Activated T-cell treated with anti-CD3 and anti-CD28 coated beads, Interleukin-2, amount 50 U/mL, for 48 hours (primary cell): ENCODE data around the gene THSD8.

Experiments
- DNase-seq, 2 experiments: peaks; one replicate each; pipeline ENCODE4 v3.0.0-alpha.2; 2020

The THSD8 gene

GRCh38 chr19:12801466-12802266 lies at the start of gene THSD8, which contains the start of gene PRDX2:
Gene THSD8 (plus strand): TSS chr19:12802069. CDS start chr19:12802072, 3 bp downstream.
Gene PRDX2 (minus strand): TSS chr19:12801800. CDS start chr19:12801261, 539 bp downstream.
- DNase-seq: peak; percentile 82 to 86

- DNase-seq: no peak
These were observed 47.2 kb upstream of the THSD8 start for GRCh38 chr19:12754465-12755196.

GRCh38 chr19:12756150-12756883 lies 45.6 kb upstream of the THSD8 start:
- DNase-seq: no peak

DNA sequence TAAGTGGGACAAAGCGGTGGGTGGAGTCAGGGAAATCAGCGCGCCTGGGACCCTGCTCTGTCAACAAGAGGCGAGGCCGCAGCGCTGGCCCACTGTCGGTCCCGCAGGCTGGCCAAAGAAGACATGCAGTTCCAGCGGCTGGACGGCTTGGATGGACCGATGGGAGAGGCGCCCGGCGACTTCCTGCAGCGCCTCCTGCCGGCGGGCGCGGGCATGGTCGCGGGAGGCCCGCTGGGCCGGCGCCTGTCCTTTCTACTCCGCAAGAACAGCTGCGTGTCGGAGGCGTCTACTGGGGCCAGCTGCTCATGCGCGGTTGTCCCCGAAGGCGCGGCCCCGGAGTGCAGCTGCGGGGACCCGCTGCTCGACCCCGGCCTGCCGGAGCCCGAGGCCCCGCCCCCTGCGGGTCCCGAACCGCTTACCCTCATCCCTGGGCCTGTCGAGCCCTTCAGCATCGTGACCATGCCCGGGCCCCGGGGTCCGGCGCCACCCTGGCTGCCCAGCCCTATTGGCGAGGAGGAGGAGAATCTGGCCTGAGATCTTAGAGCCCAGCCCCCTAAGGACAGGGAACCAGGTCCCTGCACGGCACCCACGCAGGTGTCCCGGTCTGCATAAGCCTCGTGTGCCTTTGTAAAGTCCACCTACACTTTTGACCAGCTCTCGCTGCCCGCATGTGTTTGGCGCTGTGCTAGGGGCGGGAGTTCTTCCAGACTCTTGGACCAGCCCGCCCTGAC lies 44.2 kb upstream of the THSD8 start:
- DNase-seq: peak; percentile 82 to 86

DNA sequence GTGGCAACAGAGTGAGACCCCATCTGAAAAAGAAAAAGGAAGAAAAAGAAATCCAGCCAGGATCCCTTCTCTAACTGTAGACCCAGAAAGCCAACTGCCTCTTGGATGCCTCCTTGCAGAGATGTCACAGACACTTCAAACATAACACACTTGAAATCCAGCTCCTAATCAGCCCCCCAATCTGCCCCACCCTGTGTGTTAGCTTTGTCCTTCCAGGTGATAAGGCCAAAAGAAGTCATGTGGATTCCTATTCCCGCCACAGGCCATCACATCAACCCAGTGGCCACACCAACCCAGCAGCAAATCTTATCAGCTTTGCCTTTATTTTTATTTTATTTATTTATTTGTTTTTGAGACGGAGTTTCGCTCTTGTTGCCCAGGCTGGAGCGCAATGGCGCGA lies 42.2 kb upstream of the THSD8 start:
- DNase-seq: no peak

DNA sequence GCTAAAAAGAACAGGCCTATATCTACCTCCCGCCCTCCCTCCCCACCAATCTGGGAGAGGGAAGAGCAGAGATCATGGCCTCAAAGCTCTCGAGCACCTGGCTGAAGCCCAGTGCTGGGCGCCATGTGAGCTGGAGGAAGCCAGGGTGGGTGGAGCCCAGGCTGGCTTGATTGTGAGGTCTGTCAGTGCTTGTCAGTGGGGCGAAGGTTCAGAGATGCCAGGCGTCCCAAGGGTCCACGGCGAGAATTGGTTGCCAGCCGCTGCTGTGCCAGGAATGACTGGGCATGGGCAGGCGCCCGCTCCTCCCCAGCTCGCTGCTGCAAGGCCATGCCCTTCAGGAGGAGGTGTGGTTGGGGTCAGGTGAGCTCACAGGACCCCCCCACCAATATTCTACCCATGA lies 38.8 kb upstream of the THSD8 start:
- DNase-seq: no peak

DNA sequence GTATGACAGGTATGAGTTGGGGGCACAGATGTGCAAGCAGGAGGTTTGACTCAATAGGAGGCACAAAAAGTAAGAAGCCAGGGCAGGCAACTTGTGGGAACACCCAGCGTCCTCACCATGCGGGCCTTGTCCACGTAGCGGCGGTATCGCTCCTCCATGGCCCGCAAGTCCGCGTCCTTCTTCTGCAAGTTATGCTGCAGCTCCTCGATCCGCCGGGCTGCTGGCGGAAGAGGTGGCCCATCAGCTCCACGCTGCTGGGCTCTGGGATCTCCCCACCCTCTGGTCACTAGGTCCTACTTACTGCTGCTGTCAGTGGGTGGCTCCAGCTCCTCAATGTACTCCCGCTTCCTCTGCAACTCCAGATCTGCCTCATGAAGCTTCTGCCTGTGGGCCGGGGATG lies 37.2 kb upstream of the THSD8 start:
- DNase-seq: no peak

- peak; percentile 90 to 94 for DNase-seq
These were observed 35.8 kb upstream of the THSD8 start for GRCh38 chr19:12766051-12766521.

DNA sequence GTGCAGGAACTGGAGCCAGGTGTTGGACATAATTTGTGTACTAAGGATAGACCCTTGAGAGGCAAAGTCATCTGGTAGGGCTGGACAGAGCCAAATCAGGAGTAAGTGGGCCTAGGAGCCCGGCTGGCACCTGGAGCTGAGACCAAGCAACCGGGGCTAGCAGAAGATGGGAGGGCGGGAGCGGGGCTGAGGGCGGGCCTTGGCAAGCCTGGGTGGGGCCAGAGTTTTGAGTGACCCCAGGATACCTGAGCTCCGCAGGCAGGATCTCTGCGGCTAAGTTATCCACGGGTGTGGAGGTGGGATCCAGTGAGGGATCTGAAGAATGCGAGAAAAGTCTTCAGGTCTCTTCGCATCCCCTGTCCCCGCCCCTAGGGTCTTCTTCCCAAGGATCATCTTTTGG lies 34.7 kb upstream of the THSD8 start:
- DNase-seq: no peak

GRCh38 chr19:12767666-12768065 lies 34.2 kb upstream of the THSD8 start:
- DNase-seq: no peak

DNA sequence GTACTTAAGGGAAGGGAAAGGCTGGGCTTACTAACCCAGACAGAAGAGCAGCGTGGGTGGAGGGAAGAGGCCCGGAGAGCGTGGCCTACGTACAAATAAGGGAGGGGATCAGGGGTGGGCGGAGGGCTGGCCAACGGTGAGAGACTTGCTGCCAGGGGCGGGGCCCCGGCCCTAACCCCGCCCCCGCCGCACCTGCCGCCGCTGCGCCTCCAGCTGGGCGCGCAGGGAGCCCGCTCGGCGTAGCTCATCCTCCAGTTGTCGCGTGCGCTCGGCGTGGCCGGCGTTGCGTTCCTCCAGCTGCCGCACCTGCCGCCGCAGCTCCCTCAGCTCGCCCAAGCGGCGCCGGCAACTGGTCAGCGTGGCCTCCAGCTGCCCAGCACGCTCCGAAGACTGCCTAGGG lies 32.2 kb upstream of the THSD8 start:
- DNase-seq: peak; percentile 53 to 72

GRCh38 chr19:12770922-12771321 lies 30.9 kb upstream of the THSD8 start:
- DNase-seq: no peak

- no peak for DNase-seq
These were observed 29.5 kb upstream of the THSD8 start for GRCh38 chr19:12772323-12772722.

DNA sequence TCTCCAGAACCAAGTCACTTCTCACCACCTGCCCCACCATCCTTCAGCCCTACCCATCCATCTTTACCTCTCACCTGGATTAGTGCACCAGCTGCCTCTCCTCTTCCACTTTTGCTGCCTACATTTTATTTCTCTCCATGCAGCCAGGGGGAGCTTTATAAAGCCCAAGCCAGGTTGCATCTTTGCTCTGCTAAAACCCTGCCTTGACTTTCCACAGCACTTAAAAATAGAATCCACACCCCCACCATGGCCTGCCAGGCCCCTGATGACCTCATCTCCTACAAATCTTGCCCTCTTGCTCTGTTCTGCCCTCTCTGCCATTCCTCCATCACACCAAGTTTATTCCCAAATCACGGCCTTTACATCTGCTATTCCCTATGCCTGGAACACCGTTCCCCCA lies 28.3 kb upstream of the THSD8 start:
- DNase-seq: no peak

GRCh38 chr19:12774588-12775555 lies 27.0 kb upstream of the THSD8 start, which contains the start of gene HOOK2:
Gene HOOK2 (minus strand): TSS chr19:12775552. CDS start chr19:12775449, 103 bp downstream.
- peak in 1 of 2 experiments; percentile 39 for DNase-seq

- peak; percentile 92 to 93 for DNase-seq
These were observed 24.5 kb upstream of the THSD8 start for GRCh38 chr19:12777217-12778016.

DNA sequence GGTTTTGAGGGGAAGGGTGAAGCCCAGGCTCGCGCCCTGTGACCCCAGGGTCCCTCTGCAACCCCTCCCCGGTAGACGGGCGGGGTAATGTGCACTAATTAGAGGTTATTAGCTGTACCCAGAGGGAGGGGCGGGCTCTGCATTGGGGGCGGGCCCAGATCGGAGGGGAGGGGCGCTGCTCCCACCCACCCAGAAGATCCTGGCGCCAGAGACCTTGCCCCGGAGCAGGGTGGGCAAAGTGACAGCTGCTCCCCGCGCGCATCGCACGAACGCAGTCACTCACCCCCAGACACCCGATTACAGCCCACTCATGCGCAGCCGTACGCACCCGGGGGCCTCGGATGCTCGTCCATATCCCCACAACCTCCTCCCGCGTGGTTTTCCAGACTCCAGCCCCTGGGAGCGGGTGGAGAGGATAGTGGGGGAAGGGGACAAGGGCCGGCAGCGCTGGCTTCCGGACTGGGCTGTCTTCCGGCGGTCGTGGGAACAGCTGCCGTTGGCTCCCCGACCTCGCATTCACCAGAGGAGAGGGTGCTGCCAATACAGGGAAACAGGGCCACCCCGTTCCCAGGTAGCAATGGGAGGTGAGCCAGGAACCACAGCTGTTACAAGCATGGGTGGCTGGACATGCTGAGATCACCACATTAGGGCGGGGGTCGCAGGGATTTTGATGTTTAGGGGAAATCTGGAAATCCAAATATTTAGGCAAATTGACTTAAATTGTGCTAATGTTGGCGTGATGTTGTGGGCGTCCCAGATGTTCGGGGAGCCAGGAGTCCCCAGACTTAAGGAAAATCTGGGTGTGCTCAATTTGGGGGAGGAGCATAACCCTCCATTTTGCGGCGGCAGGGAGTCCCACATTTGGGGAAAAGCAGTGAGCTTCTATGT lies 23.6 kb upstream of the THSD8 start:
- peak; percentile 73 to 75 for DNase-seq

- no peak for DNase-seq
These were observed 23.0 kb upstream of the THSD8 start for GRCh38 chr19:12778905-12779161.
